ENCODE data around the gene ACTR3.
"Not testable (repeated sequence)": the region's sequence is repeated elsewhere in the genome, so short reads cannot be mapped to it uniquely, and the experiment has no call there.

The ACTR3 gene

DNA sequence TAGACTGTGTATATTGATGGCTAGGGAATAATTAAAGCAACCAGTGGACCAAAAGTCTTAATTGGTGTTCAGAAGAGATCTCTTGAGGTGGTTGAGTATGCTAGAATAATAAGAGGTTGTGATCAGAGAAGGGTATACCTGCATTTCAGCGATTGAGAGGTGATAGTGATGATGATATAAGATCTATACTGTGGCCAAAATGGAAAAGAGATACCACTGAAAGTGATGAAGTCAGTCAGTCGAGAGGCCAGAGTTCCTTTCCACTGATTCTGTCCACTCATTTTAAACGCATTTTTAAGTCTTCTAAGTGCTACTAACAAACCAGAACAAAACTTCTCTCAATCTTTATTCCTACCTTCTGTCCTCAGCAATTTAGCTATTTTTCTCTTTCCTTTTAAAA, 32.9 kb downstream of the ACTR3 start:
- Histone ChIP-seq H3K4me1 (ENCODE audit: control insufficient read depth, insufficient read depth, low read length, poor library complexity, severe bottlenecking) (peaks cover 4% of the 10 kb centered on the region), H3K36me3 (ENCODE audit: control insufficient read depth, insufficient read depth, low read length) (peaks cover 48% of the 10 kb centered on the region), H3K9me3 (ENCODE audit: control insufficient read depth, low read length) (no peaks in the 10 kb centered on the region), H3K27me3 (replicated peaks; ENCODE audit: control insufficient read depth, insufficient read depth, low read length, poor library complexity, severe bottlenecking) (no peaks in the 10 kb centered on the region), H3K27ac (ENCODE audit: insufficient read depth, low read length, poor library complexity, severe bottlenecking) (no peak overlapping the region), H3K4me3 (ENCODE audit: insufficient read depth, low read depth, low read length, poor library complexity, severe bottlenecking) (no peak overlapping the region)
- no peak for DNase-seq

DNA sequence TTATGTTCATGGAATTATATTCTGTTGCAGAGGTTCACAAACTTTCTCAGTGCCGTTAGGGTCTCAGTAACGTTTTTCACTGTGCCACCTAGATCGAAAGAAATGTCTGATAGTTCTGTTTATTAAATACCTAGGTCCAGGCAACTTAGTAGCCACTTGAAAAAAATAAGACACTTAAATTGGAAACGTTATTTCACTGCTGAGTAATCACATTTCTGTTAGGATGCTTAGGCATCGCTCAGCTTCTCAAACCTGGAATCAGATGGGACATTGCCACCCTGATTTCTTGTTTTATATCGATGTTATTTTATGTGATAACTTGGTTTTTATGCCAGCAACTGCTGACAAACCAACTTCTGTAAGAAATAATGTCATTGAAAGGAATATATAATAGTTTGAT, 36.0 kb downstream of the ACTR3 start:
- DNase-seq, result no peak
- no peak overlapping the region for H3K4me3 ChIP-seq (ENCODE audit: insufficient read depth, low read depth, low read length, poor library complexity, severe bottlenecking)
- H3K27ac ChIP-seq (ENCODE audit: insufficient read depth, low read length, poor library complexity, severe bottlenecking), result no peak overlapping the region
- H3K36me3 ChIP-seq (ENCODE audit: control insufficient read depth, insufficient read depth, low read length), result peaks cover 46% of the 10 kb centered on the region
- no peaks in the 10 kb centered on the region for H3K27me3 ChIP-seq (replicated peaks; ENCODE audit: control insufficient read depth, insufficient read depth, low read length, poor library complexity, severe bottlenecking)
- H3K9me3 ChIP-seq (ENCODE audit: control insufficient read depth, low read length), result no peaks in the 10 kb centered on the region
- peaks cover 8% of the 10 kb centered on the region for H3K4me1 ChIP-seq (ENCODE audit: control insufficient read depth, insufficient read depth, low read length, poor library complexity, severe bottlenecking)

DNA sequence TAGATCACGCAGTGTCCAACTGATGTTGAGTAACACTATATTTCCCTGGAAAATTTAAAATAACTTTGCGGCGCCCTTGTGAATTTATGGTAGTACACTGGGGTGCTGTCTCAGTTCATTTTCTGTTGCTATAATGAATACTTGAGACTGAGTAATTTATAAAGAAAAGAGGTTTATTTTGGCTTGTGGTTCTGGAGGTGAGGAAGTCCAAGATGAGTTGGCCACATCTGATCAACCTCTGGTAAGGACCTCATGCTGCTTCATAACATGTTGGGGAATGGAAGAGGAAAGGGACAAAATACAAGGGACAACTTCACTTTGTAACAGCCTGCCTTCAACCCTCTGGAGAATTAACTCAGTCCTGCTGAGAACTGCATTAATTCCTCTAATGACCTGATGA, 36.4 kb downstream of the ACTR3 start:
- Histone ChIP-seq H3K36me3 (ENCODE audit: control insufficient read depth, insufficient read depth, low read length) (peaks cover 48% of the 10 kb centered on the region), H3K9me3 (ENCODE audit: control insufficient read depth, low read length) (no peaks in the 10 kb centered on the region), H3K4me1 (ENCODE audit: control insufficient read depth, insufficient read depth, low read length, poor library complexity, severe bottlenecking) (peaks cover 8% of the 10 kb centered on the region), H3K27ac (ENCODE audit: insufficient read depth, low read length, poor library complexity, severe bottlenecking) (no peak overlapping the region), H3K27me3 (replicated peaks; ENCODE audit: control insufficient read depth, insufficient read depth, low read length, poor library complexity, severe bottlenecking) (no peaks in the 10 kb centered on the region), H3K4me3 (ENCODE audit: insufficient read depth, low read depth, low read length, poor library complexity, severe bottlenecking) (no peak overlapping the region)
- DNase-seq, result no peak

DNA sequence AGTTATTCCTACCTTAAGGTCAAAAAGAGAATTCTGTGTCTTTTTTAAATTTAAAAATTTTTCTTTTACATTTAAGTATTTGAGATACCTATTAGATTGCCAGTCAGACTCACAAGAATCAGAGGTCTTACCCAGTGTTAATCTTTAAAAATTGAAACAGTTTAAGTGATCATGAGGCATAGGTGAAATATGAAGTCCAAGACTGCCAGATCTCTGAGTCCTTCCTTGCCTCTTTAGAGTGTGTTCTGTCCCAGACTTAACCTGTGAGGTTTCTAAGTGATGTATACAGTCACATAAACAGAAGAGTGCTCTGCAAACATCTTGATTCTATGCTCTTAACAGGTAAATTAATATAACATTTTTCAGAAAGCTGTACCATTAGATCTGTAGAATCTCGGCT, 40.6 kb downstream of the ACTR3 start:
- Histone ChIP-seq H3K36me3 (ENCODE audit: control insufficient read depth, insufficient read depth, low read length) (peaks cover 70% of the 10 kb centered on the region), H3K27me3 (replicated peaks; ENCODE audit: control insufficient read depth, insufficient read depth, low read length, poor library complexity, severe bottlenecking) (no peaks in the 10 kb centered on the region), H3K4me3 (ENCODE audit: insufficient read depth, low read depth, low read length, poor library complexity, severe bottlenecking) (no peak overlapping the region), H3K27ac (ENCODE audit: insufficient read depth, low read length, poor library complexity, severe bottlenecking) (no peak overlapping the region), H3K4me1 (ENCODE audit: control insufficient read depth, insufficient read depth, low read length, poor library complexity, severe bottlenecking) (peaks cover 4% of the 10 kb centered on the region), H3K9me3 (ENCODE audit: control insufficient read depth, low read length) (no peaks in the 10 kb centered on the region)
- DNase-seq, result no peak

DNA sequence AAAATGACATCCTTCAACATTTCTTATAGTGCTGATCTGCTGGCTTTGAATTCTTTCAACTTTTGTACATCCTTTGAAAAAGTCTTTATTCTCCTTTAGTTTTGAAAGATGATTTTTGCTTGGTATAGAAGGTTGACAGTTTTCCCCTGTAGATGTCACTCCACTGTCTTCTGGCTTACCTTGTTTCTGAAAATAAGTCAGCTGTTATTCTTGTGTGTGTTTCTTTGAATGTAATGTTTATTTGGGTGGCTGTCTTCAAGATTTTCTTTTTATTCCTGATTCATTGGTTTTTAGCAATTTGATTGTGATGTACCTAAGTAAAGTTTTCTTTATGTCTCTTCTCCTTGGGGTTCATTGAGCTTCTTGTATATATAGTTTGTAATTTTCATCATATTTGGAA, 47.6 kb downstream of the ACTR3 start:
- Histone ChIP-seq H3K27me3 (replicated peaks; ENCODE audit: control insufficient read depth, insufficient read depth, low read length, poor library complexity, severe bottlenecking) (no peaks in the 10 kb centered on the region), H3K4me1 (ENCODE audit: control insufficient read depth, insufficient read depth, low read length, poor library complexity, severe bottlenecking) (no peaks in the 10 kb centered on the region), H3K9me3 (ENCODE audit: control insufficient read depth, low read length) (no peaks in the 10 kb centered on the region), H3K27ac (ENCODE audit: insufficient read depth, low read length, poor library complexity, severe bottlenecking) (no peak overlapping the region), H3K4me3 (ENCODE audit: insufficient read depth, low read depth, low read length, poor library complexity, severe bottlenecking) (no peak overlapping the region), H3K36me3 (ENCODE audit: control insufficient read depth, insufficient read depth, low read length) (peaks cover 75% of the 10 kb centered on the region)
- DNase-seq, result no peak

- Histone ChIP-seq H3K27ac (ENCODE audit: insufficient read depth, low read length, poor library complexity, severe bottlenecking) (no peak overlapping the region), H3K27me3 (replicated peaks; ENCODE audit: control insufficient read depth, insufficient read depth, low read length, poor library complexity, severe bottlenecking) (no peaks in the 10 kb centered on the region), H3K36me3 (ENCODE audit: control insufficient read depth, insufficient read depth, low read length) (peaks cover 79% of the 10 kb centered on the region), H3K4me1 (ENCODE audit: control insufficient read depth, insufficient read depth, low read length, poor library complexity, severe bottlenecking) (no peaks in the 10 kb centered on the region), H3K4me3 (ENCODE audit: insufficient read depth, low read depth, low read length, poor library complexity, severe bottlenecking) (no peak overlapping the region), H3K9me3 (ENCODE audit: control insufficient read depth, low read length) (no peaks in the 10 kb centered on the region)
- DNase-seq, result no peak
Measured at GRCh38 chr2:113940891-113941290, 51.0 kb downstream of the ACTR3 start.

GRCh38 chr2:113945784-113946183, 55.9 kb downstream of the ACTR3 start:
- not testable (repeated sequence) for H3K27me3 ChIP-seq (replicated peaks; ENCODE audit: control insufficient read depth, insufficient read depth, low read length, poor library complexity, severe bottlenecking); DNase-seq; H3K27ac ChIP-seq (ENCODE audit: insufficient read depth, low read length, poor library complexity, severe bottlenecking); H3K4me1 ChIP-seq (ENCODE audit: control insufficient read depth, insufficient read depth, low read length, poor library complexity, severe bottlenecking); H3K4me3 ChIP-seq (ENCODE audit: insufficient read depth, low read depth, low read length, poor library complexity, severe bottlenecking); H3K9me3 ChIP-seq (ENCODE audit: control insufficient read depth, low read length)
- peaks cover 86% of the 10 kb centered on the region for H3K36me3 ChIP-seq (ENCODE audit: control insufficient read depth, insufficient read depth, low read length)

DNA sequence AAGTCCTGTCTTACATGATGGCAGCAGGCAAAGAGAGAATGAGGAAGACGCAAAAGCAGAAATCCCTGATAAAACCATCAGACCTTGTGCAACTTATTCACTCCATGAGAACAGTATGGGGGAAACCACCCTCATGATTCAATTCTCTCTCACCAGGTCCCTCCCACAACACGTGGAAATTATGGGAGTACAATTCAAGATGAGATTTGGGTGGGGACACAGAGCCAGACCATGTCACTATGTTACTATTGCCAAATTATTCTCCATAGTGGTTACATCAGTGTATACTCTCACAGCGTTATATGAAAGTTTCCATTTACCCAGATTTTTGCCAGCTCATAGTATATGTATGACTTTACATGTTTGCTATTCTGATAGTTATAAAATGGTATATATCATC, 61.0 kb downstream of the ACTR3 start:
- H3K36me3 ChIP-seq (ENCODE audit: control insufficient read depth, insufficient read depth, low read length), result peaks cover 79% of the 10 kb centered on the region
- not testable (repeated sequence) for H3K4me1 ChIP-seq (ENCODE audit: control insufficient read depth, insufficient read depth, low read length, poor library complexity, severe bottlenecking); DNase-seq; H3K27ac ChIP-seq (ENCODE audit: insufficient read depth, low read length, poor library complexity, severe bottlenecking); H3K4me3 ChIP-seq (ENCODE audit: insufficient read depth, low read depth, low read length, poor library complexity, severe bottlenecking); H3K27me3 ChIP-seq (replicated peaks; ENCODE audit: control insufficient read depth, insufficient read depth, low read length, poor library complexity, severe bottlenecking); H3K9me3 ChIP-seq (ENCODE audit: control insufficient read depth, low read length)

DNA sequence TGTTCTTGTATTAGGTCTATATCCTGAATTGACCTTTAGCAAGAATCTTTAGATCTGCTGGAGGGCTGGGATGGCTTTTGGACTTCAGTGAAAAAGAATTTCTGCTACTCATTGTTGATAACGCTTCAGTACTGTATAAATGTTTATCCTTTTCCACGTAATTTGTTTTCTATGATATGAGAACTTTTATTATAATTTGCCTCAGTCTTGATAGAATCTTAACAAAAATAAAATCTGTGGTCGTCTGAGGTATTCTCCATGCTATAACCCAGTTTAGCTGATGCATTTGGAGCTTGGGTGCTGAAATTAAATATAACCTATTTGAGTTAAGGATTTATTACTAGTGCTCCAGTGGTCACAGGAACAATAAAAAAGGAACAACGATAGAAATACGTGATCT, 71.1 kb downstream of the ACTR3 start:
- H3K27ac ChIP-seq (ENCODE audit: insufficient read depth, low read length, poor library complexity, severe bottlenecking), result no peak overlapping the region
- H3K36me3 ChIP-seq (ENCODE audit: control insufficient read depth, insufficient read depth, low read length), result peaks cover 30% of the 10 kb centered on the region
- no peaks in the 10 kb centered on the region for H3K9me3 ChIP-seq (ENCODE audit: control insufficient read depth, low read length)

DNA sequence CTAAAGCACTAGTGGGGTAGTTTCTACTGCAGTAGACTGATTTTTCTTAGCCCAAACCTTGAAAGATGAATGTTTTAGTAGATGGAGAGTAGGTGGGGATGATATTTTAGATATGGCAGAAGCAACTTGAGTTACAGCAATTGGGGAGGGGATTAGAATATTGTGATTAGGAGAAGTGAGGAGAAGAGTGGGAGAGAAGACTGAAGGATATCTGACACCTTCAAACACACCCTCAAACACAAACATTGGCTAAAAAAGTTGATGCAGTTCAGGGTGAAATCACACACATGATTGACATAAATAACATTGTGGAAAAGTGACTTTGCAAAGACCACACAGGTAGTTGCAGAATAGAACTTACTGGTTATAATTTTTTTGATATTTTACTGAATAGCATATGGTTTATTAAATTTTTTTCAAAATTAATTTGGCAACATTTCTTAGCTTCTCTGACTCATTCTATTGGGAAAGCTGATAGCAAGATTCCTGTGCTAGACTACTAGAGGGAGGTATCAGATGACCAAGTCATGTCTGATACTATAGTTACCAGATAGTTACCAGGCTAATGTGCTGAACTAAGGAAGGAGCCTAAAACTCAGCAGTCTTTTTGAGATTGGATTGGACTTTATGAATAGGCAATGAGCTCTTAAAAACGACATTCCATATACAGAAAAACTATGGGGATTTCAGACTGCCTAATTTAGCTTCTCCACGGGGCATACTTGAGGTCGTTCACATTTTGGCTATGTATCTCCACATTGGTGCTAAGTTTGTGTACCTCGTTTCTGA, 73.0 kb downstream of the ACTR3 start:
- DNase-seq, result no peak
- no peaks in the 10 kb centered on the region for H3K4me1 ChIP-seq (ENCODE audit: control insufficient read depth, insufficient read depth, low read length, poor library complexity, severe bottlenecking)
- no peak overlapping the region for H3K4me3 ChIP-seq (ENCODE audit: insufficient read depth, low read depth, low read length, poor library complexity, severe bottlenecking)
- H3K36me3 ChIP-seq (ENCODE audit: control insufficient read depth, insufficient read depth, low read length), result peaks cover 16% of the 10 kb centered on the region
- no peaks in the 10 kb centered on the region for H3K9me3 ChIP-seq (ENCODE audit: control insufficient read depth, low read length)
- no peak overlapping the region for H3K27ac ChIP-seq (ENCODE audit: insufficient read depth, low read length, poor library complexity, severe bottlenecking)
- no peaks in the 10 kb centered on the region for H3K27me3 ChIP-seq (replicated peaks; ENCODE audit: control insufficient read depth, insufficient read depth, low read length, poor library complexity, severe bottlenecking)

More for the DNA sequence above, 71.1 kb downstream of the ACTR3 start:
- no peak overlapping the region for H3K4me3 ChIP-seq (ENCODE audit: insufficient read depth, low read depth, low read length, poor library complexity, severe bottlenecking)
- no peaks in the 10 kb centered on the region for H3K27me3 ChIP-seq (replicated peaks; ENCODE audit: control insufficient read depth, insufficient read depth, low read length, poor library complexity, severe bottlenecking)
- H3K4me1 ChIP-seq (ENCODE audit: control insufficient read depth, insufficient read depth, low read length, poor library complexity, severe bottlenecking), result no peaks in the 10 kb centered on the region
- no peak for DNase-seq

All from effector memory CD4-positive, alpha-beta T cell (primary cell).